ENCODE measurements around the gene ETHE1. TPM values are rescaled to one million over a fixed set of nuclear protein-coding genes. Genes with fewer than 3 reads are reported as not detected.

The ETHE1 gene
- total RNA-seq, 1 donor from 2014 or later = 16.2 TPM

Other genes starting within 250 kb of the ETHE1 start
- gene CD177, start 173.5 kb downstream of the ETHE1 start, total RNA-seq = 0.22 TPM
- not detected for gene TEX101, start 112.3 kb downstream of the ETHE1 start, total RNA-seq
- 0.15 TPM for gene LYPD3, start 61.6 kb downstream of the ETHE1 start, total RNA-seq
- 6.0 TPM for gene PHLDB3, start 22.5 kb downstream of the ETHE1 start, total RNA-seq
- gene ZNF575, start 6.0 kb upstream of the ETHE1 start, total RNA-seq = 1.8 TPM
- gene XRCC1, start 48.3 kb upstream of the ETHE1 start, total RNA-seq = 15.7 TPM
- gene PINLYP, start 48.6 kb upstream of the ETHE1 start, total RNA-seq = 1.4 TPM
- 19.6 TPM for gene IRGQ, start 68.9 kb upstream of the ETHE1 start, total RNA-seq
- 12.2 TPM for gene ZNF576, start 69.4 kb upstream of the ETHE1 start, total RNA-seq
- 0.20 TPM for gene SRRM5, start 84.9 kb upstream of the ETHE1 start, total RNA-seq
- 38.6 TPM for gene ZNF428, start 92.4 kb upstream of the ETHE1 start, total RNA-seq
- 10.5 TPM for gene CADM4, start 112.6 kb upstream of the ETHE1 start, total RNA-seq
- gene PLAUR, start 143.0 kb upstream of the ETHE1 start, total RNA-seq = 5.1 TPM
- gene IRGC, start 188.9 kb upstream of the ETHE1 start, total RNA-seq = not detected
- 17.9 TPM for gene SMG9, start 227.8 kb upstream of the ETHE1 start, total RNA-seq

Data from left ventricle myocardium superior (tissue), 1 donor.